H1 (cell line): ENCODE results near the gene RNASE1. TPM values are rescaled to one million over a fixed set of nuclear protein-coding genes. Genes with fewer than 3 reads are reported as not detected.

ENCODE experiments used
- CTCF ChIA-PET: fragments of 300-600 bp; sonication (Branson Sonifier 250); formaldehyde crosslinking; loops from one replicate; lab custom pipeline; 2021; ENCODE audit not compliant: partially characterized antibody; lab: Charles Lee
- POLR2A ChIA-PET: fragments of 300-600 bp; sonication (Branson Sonifier 250); formaldehyde crosslinking; loops from one replicate; lab custom pipeline; 2021; ENCODE audit warnings: inconsistent platforms; ENCODE audit not compliant: partially characterized antibody; lab: Charles Lee
- DNase-seq, 2 experiments: peaks; one replicate each; pipeline versions ENCODE4 v3.0.0 to v3.0.0-alpha.2; 2010 to 2022; ENCODE audit warnings: low spot score in 2 of 2, low read depth in 1 of 2, mixed read lengths in 1 of 2
- FAIRE-seq: peaks from 2 replicates; lab custom pipeline; 2011; peaks lifted over from hg19 to GRCh38; lab: Jason Lieb, UNC
- H2AFZ ChIP-seq: 2 replicates; pipeline ENCODE4 v1.8.1; 2012; ENCODE audit warnings: low read length, inconsistent platforms
- H2AK5ac ChIP-seq: 2 replicates; pipeline ENCODE4 v1.6.1; 2013; ENCODE audit warnings: low read depth, low read length
- H2BK120ac ChIP-seq: replicated peaks from 2 replicates; pipeline ENCODE3; 2013; ENCODE audit warnings: low read depth, low read length, inconsistent platforms
- H2BK12ac ChIP-seq: 2 replicates; pipeline ENCODE4 v1.6.1; 2013; ENCODE audit warnings: low read depth, low read length
- H2BK15ac ChIP-seq: 2 replicates; pipeline ENCODE4 v1.6.1; 2013; ENCODE audit warnings: low read length
- H2BK20ac ChIP-seq: 2 replicates; pipeline ENCODE4 v1.6.1; 2013; ENCODE audit warnings: low read length
- H2BK5ac ChIP-seq: 2 replicates; pipeline ENCODE4 v1.6.1; 2013; ENCODE audit warnings: low read depth, low read length
- H3K14ac ChIP-seq: 2 replicates; pipeline ENCODE4 v1.6.1; 2013; ENCODE audit warnings: inconsistent platforms; ENCODE audit not compliant: insufficient read length
- H3K18ac ChIP-seq: 2 replicates; pipeline ENCODE4 v1.6.1; 2013; ENCODE audit warnings: low read length; ENCODE audit errors: extremely low read depth
- H3K23ac ChIP-seq: 2 replicates; pipeline ENCODE4 v1.6.1; 2013; ENCODE audit warnings: inconsistent platforms; ENCODE audit not compliant: insufficient read length
- H3K23me2 ChIP-seq: 2 replicates; pipeline ENCODE4 v1.6.1; 2013; ENCODE audit warnings: low read depth, low read length
- H3K27ac ChIP-seq: 2 replicates; pipeline ENCODE4 v1.6.1; 2011; ENCODE audit warnings: low read depth, low read length, inconsistent platforms
- H3K27me3 ChIP-seq, 4 experiments: replicated peaks in 1 of 4; 1 replicate in 1 of 4; 2 replicates in 3 of 4; pipeline versions ENCODE4 v1.6.1 to v1.8.1; 2011 to 2013; ENCODE audit warnings: low read length in 3 of 4, mild to moderate bottlenecking in 3 of 4, inconsistent platforms in 2 of 4, mixed read lengths in 2 of 4, moderate library complexity in 1 of 4; ENCODE audit not compliant: control insufficient read depth in 3 of 4, insufficient read depth in 3 of 4; ENCODE audit errors: extremely low read depth in 1 of 4
- H3K36me3 ChIP-seq, 4 experiments: 2 replicates each; pipeline versions ENCODE4 v1.6.1 to v1.8.1; 2011 to 2013; ENCODE audit warnings: mild to moderate bottlenecking in 4 of 4, low read length in 3 of 4, moderate library complexity in 2 of 4, control low read depth in 1 of 4, inconsistent platforms in 1 of 4; ENCODE audit not compliant: insufficient read depth in 4 of 4, control insufficient read depth in 2 of 4
- H3K4ac ChIP-seq: replicated peaks from 2 replicates; pipeline ENCODE3; 2013; ENCODE audit warnings: low read length, low read depth, mixed read lengths, inconsistent platforms; ENCODE audit not compliant: insufficient read length
- H3K4me1 ChIP-seq, 4 experiments: replicated peaks in 1 of 4; 1 replicate in 1 of 4; 2 replicates in 3 of 4; pipeline versions ENCODE4 v1.6.1 to v1.8.1; 2011 to 2013; ENCODE audit warnings: low read length in 3 of 4, inconsistent platforms in 2 of 4, mixed read lengths in 1 of 4; ENCODE audit not compliant: insufficient read depth in 4 of 4, control insufficient read depth in 3 of 4
- H3K4me2 ChIP-seq, 2 experiments: 2 replicates each; pipeline versions ENCODE4 v1.6.1 to v1.8.1; 2011 to 2013; ENCODE audit warnings: low read depth in 2 of 2, low read length in 2 of 2, control low read depth in 1 of 2, inconsistent platforms in 1 of 2, mild to moderate bottlenecking in 1 of 2; ENCODE audit not compliant: insufficient read depth in 1 of 2
- H3K4me3 ChIP-seq, 4 experiments: fragments of 200-600, 300-600 bp in 1 of 4; sonication (generic), shearing (Covaris generic), sonication (Bioruptor Twin) in 1 of 4; 2 replicates each; pipeline versions ENCODE4 v1.5.1 to v1.8.1; 2011 to 2016; ENCODE audit warnings: low read length in 4 of 4, low read depth in 3 of 4, control low read depth in 2 of 4, inconsistent platforms in 2 of 4, mild to moderate bottlenecking in 2 of 4, mixed read lengths in 1 of 4, moderate library complexity in 1 of 4; ENCODE audit not compliant: insufficient read depth in 2 of 4; ENCODE audit errors: extremely low read depth in 1 of 4
- H3K56ac ChIP-seq: replicated peaks from 2 replicates; pipeline ENCODE3; 2013; ENCODE audit warnings: low read depth, mild to moderate bottlenecking, mixed read lengths, low read length, inconsistent platforms; ENCODE audit not compliant: insufficient read length
- H3K79me1 ChIP-seq: 2 replicates; pipeline ENCODE4 v1.6.1; 2013; ENCODE audit warnings: low read depth, low read length, control low read depth
- H3K79me2 ChIP-seq, 2 experiments: 2 replicates each; pipeline versions ENCODE4 v1.6.1 to v1.8.1; 2012 to 2013; ENCODE audit warnings: low read length in 2 of 2, mild to moderate bottlenecking in 2 of 2, inconsistent platforms in 1 of 2; ENCODE audit not compliant: insufficient read depth in 2 of 2, control insufficient read depth in 1 of 2
- H3K9ac ChIP-seq, 4 experiments: replicated peaks in 1 of 4; 1 replicate in 1 of 4; 2 replicates in 3 of 4; pipeline versions ENCODE4 v1.6.1 to v1.8.1; 2011 to 2013; ENCODE audit warnings: low read depth in 3 of 4, low read length in 3 of 4, control low read depth in 2 of 4, mild to moderate bottlenecking in 2 of 4, moderate library complexity in 2 of 4, inconsistent platforms in 1 of 4; ENCODE audit errors: extremely low read depth in 1 of 4
- H3K9me3 ChIP-seq, 2 experiments: 2 replicates each; pipeline versions ENCODE4 v1.6.1 to v1.8.1; 2012 to 2013; ENCODE audit warnings: mild to moderate bottlenecking in 2 of 2, moderate library complexity in 2 of 2, control low read depth in 1 of 2, inconsistent platforms in 1 of 2, low read depth in 1 of 2, low read length in 1 of 2, mixed read lengths in 1 of 2; ENCODE audit not compliant: insufficient read depth in 2 of 2
- H4K20me1 ChIP-seq, 2 experiments: replicated peaks in 1 of 2; 2 replicates each; pipeline versions ENCODE3 to v1.8.1; 2011 to 2013; ENCODE audit warnings: inconsistent platforms in 2 of 2, low read length in 2 of 2, mild to moderate bottlenecking in 1 of 2; ENCODE audit not compliant: insufficient read depth in 2 of 2, control insufficient read depth in 1 of 2
- H4K5ac ChIP-seq: 2 replicates; pipeline ENCODE4 v1.6.1; 2013; ENCODE audit warnings: low read length, low read depth, mixed read lengths, inconsistent platforms; ENCODE audit not compliant: insufficient read length
- H4K8ac ChIP-seq: 2 replicates; pipeline ENCODE4 v1.8.0; 2013; ENCODE audit warnings: mild to moderate bottlenecking, moderate library complexity, low read length, inconsistent platforms; ENCODE audit not compliant: insufficient read depth; ENCODE audit errors: extremely low read depth
- H4K91ac ChIP-seq: replicated peaks from 2 replicates; pipeline ENCODE3; 2013; ENCODE audit warnings: low read length, mixed read lengths, inconsistent platforms; ENCODE audit not compliant: insufficient read length
- CBX5 ChIP-seq: fragments of 300-800, 300-1000 bp; sonication (generic); IDR thresholded peaks from 2 replicates; pipeline ENCODE4 v1.7.1; 2016; ENCODE audit warnings: antibody characterized with exemption, low read length, low read depth
- CHD1 ChIP-seq: IDR thresholded peaks from 2 replicates; pipeline ENCODE4 v1.6.1; 2012; ENCODE audit warnings: low read depth, low read length, improper control_type of control experiment
- CREB1 ChIP-seq: IDR thresholded peaks from 2 replicates; pipeline ENCODE4 v1.6.1; 2012; ENCODE audit warnings: inconsistent platforms
- EGR1 ChIP-seq: IDR thresholded peaks from 2 replicates; pipeline ENCODE4 v1.6.1; 2011; ENCODE audit warnings: low read depth, low read length, borderline replicate concordance
- EP300 ChIP-seq, 2 experiments: IDR thresholded peaks; 1 replicate in 1 of 2; 2 replicates in 1 of 2; pipeline ENCODE4 v1.6.1; 2011 to 2012; ENCODE audit warnings: low read depth in 2 of 2, low read length in 2 of 2, mild to moderate bottlenecking in 2 of 2, borderline replicate concordance in 1 of 2, inconsistent platforms in 1 of 2, moderate library complexity in 1 of 2
- EZH2 ChIP-seq: fragments of 200-600 bp; sonication (generic); IDR thresholded peaks from 2 replicates; pipeline ENCODE4 v1.7.1; 2012; ENCODE audit warnings: low read depth, mild to moderate bottlenecking, moderate library complexity, low read length, inconsistent platforms; ENCODE audit not compliant: severe bottlenecking
- FOSL1 ChIP-seq: IDR thresholded peaks from 2 replicates; pipeline ENCODE4 v1.6.1; 2011; ENCODE audit warnings: mild to moderate bottlenecking, low read depth, low read length, moderate library complexity; ENCODE audit not compliant: insufficient read depth
- MAFK ChIP-seq: IDR thresholded peaks from 2 replicates; pipeline ENCODE4 v1.6.1; 2012; ENCODE audit warnings: low read depth, mild to moderate bottlenecking, improper control_type of control experiment, low read length
- PHF8 ChIP-seq: fragments of 200-600 bp; sonication (generic); conservative IDR thresholded peaks from 2 replicates; pipeline ENCODE4 v1.7.1; 2012; ENCODE audit warnings: low read depth, mild to moderate bottlenecking, inconsistent platforms, low read length, moderate library complexity
- POLR2A ChIP-seq, 2 experiments: IDR thresholded peaks; 1 replicate in 1 of 2; 2 replicates in 1 of 2; pipeline ENCODE4 v1.6.1; 2011; ENCODE audit warnings: low read depth in 2 of 2, low read length in 2 of 2, mild to moderate bottlenecking in 2 of 2; ENCODE audit errors: control extremely low read depth in 1 of 2
- SIN3A ChIP-seq, 2 experiments: IDR thresholded peaks in 1 of 2; conservative IDR thresholded peaks in 1 of 2; 2 replicates each; pipeline ENCODE4 v1.6.1; 2011 to 2012; ENCODE audit warnings: low read length in 2 of 2, improper control_type of control experiment in 1 of 2, low read depth in 1 of 2, mild to moderate bottlenecking in 1 of 2
- SIRT6 ChIP-seq: IDR thresholded peaks from one replicate; pipeline ENCODE4 v1.7.1; 2012; ENCODE audit warnings: low read length, inconsistent platforms
- SIX5 ChIP-seq: IDR thresholded peaks from 2 replicates; pipeline ENCODE4 v1.6.1; 2011; ENCODE audit warnings: mild to moderate bottlenecking, low read depth, low read length
- YY1 ChIP-seq: IDR thresholded peaks from 2 replicates; pipeline ENCODE4 v1.6.1; 2011; ENCODE audit warnings: low read depth, mild to moderate bottlenecking, low read length
- WGBS, 2 experiments: shearing (Covaris generic) in 1 of 2; methylation state at CpG; one replicate each; pipeline versions ENCODE4 v1.1.6 to v1.1.7; 2013 to 2015; ENCODE audit warnings: low lambda C conversion rate in 2 of 2, mixed read lengths in 2 of 2, inconsistent platforms in 1 of 2, low coverage in 1 of 2, missing lambda C conversion rate in 1 of 2; ENCODE audit not compliant: insufficient replicate concordance in 2 of 2, insufficient coverage in 1 of 2, insufficient read length in 1 of 2; ENCODE audit errors: extremely low coverage in 1 of 2, missing lambda C conversion rate in 1 of 2; 5-methylcytosine and 5-hydroxymethylcytosine counted together
- polyA plus RNA-seq, 7 experiments: library from polyadenylated mRNA; depleted of rRNA in 3 of 7; stranded (reverse) in 5 of 7; unstranded in 2 of 7; fragments of >200 nt in 5 of 7; fragments of 200-250 nt in 2 of 7; gene quantifications; 1 replicate in 5 of 7; 2 replicates in 1 of 7; 4 replicates in 1 of 7; pipeline versions ENCODE4 v1.2.1 to v1.2.3, GENCODE V29; 2011 to 2013; ENCODE audit warnings: missing spikeins in 2 of 7, mixed read lengths in 2 of 7
- total RNA-seq: library from RNA; stranded (reverse); fragmentation: NEBNext Ultra II Directional; extraction: Animal tissue kit (Norgen Biotek cat#: 25700); gene quantifications from 2 replicates; pipeline ENCODE4 v1.2.1, GENCODE V29; 2021
- TF ChIP-seq, protein P1 (sequence below): IDR thresholded peaks from 2 replicates; pipeline ENCODE4 v1.6.1; 2011; ENCODE audit warnings: low read depth, mild to moderate bottlenecking, low read length; ENCODE audit not compliant: insufficient read depth

The RNASE1 gene
- total and polyA plus RNA-seq, 2 of the 8 experiments (the other 6 are each of a cell fraction or from before 2014, with no cell fraction given): 2.2 to 13.4 TPM

DNA sequence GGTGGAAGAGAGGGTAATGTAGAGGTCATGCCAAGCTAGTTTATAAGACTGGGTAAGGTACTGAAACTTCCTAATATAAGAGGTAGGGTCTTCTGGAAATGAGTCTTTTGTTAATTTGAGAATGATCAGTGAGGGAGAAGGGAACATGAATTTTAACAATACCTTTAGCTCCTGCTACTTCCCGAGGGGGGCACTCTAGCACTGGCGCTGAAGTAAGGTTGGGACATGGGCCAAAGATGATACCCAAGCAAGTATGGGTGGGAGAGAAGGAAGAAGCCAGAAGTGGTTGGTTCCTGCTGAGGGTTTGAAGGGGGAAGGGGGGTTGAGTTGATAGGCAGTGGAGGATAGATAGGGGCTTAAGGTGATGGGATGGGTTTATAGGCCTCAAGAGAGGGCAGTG, 32.3 kb upstream of the RNASE1 start:
- Histone ChIP-seq H3K4me2 (no peak overlapping the region), H3K23ac (no peak overlapping the region), H2AFZ (no peak overlapping the region), H4K20me1 (no peaks in the 10 kb centered on the region), H3K18ac (no peak overlapping the region), H2BK12ac (no peak overlapping the region), H2AK5ac (no peak overlapping the region), H3K36me3 (no peaks in the 10 kb centered on the region), H3K14ac (no peak overlapping the region), H3K4me3 (no peak overlapping the region), H3K4ac (no peak overlapping the region), H2BK15ac (no peak overlapping the region), H2BK20ac (no peak overlapping the region), H3K79me1 (no peaks in the 10 kb centered on the region), H4K5ac (no peak overlapping the region), H3K27ac (no peak overlapping the region), H3K4me1 (peaks cover 0 to 7% (median 0%) of the 10 kb centered on the region in 4 experiments; a peak in 1 of 7 replicates), H4K8ac (no peak overlapping the region), H3K23me2 (no peaks in the 10 kb centered on the region; the same call in 1 of the 2 replicates), H3K27me3 (no peaks in the 10 kb centered on the region), H3K9me3 (no peaks in the 10 kb centered on the region), H4K91ac (no peak overlapping the region), H2BK5ac (no peak overlapping the region), H3K79me2 (no peaks in the 10 kb centered on the region), H3K9ac (no peak overlapping the region), H2BK120ac (no peak overlapping the region), H3K56ac (no peak overlapping the region)
- ChIA-PET CTCF (interaction anchor here (0.8 to 2.1 kb wide), 8 partner anchors 11 to 136 kb away, joined by 3 to 11 read pairs (median 4); no protein-coding TSS in a partner anchor), POLR2A (no interaction called here)
- FAIRE-seq (no peak), DNase-seq (no peak)
- 88% methylated on average over 2 of the region's 2 CpGs; no CpG with 5 or more reads in 1 of the 2 experiments for WGBS, 2 experiments
- no peak for TF ChIP-seq FOSL1
- TF ChIP-seq SIN3A (conservative IDR thresholded peaks at IDR 0.05 in 1 of 2, IDR thresholded peaks at IDR 0.05 in 1 of 2; ENCODE audit: low read depth in 1 of 2, low read length in 2 of 2): no peak
- TF ChIP-seq CHD1: no peak
- TF ChIP-seq PHF8: no peak
- no peak for TF ChIP-seq EGR1
- TF ChIP-seq, protein P1, sequence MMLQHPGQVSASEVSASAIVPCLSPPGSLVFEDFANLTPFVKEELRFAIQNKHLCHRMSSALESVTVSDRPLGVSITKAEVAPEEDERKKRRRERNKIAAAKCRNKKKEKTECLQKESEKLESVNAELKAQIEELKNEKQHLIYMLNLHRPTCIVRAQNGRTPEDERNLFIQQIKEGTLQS: no peak
- no peak for TF ChIP-seq SIX5
- no peak for TF ChIP-seq YY1
- no peak for TF ChIP-seq EZH2
- TF ChIP-seq POLR2A (IDR thresholded peaks at IDR 0.05; ENCODE audit: control extremely low read depth in 1 of 2, low read depth in 2 of 2, low read length in 2 of 2): no peak
- no peak for TF ChIP-seq CREB1
- TF ChIP-seq MAFK: no peak
- TF ChIP-seq EP300 (IDR thresholded peaks at IDR 0.05; ENCODE audit: borderline replicate concordance in 1 of 2, low read depth in 2 of 2, low read length in 2 of 2): no peak
- TF ChIP-seq SIRT6: no peak
- TF ChIP-seq CBX5: no peak
